Vagina (tissue), 2 donors: ENCODE data around the gene LYPD1.

ENCODE experiments used
- POLR2A ChIP-seq, 2 donors: fragments of 450-650 bp; IDR thresholded peaks; one replicate each; pipeline ENCODE4 v1.6.1; 2017; ENCODE audit warnings: antibody characterized with exemption in 2 of 2, mild to moderate bottlenecking in 2 of 2, moderate library complexity in 2 of 2
- POLR2AphosphoS5 ChIP-seq, 2 donors: sonication (generic); formaldehyde crosslinking; IDR thresholded peaks; one replicate each; pipeline ENCODE4 v1.9.0; 2017; ENCODE audit warnings: antibody characterized with exemption in 2 of 2, mild to moderate bottlenecking in 2 of 2, low read depth in 1 of 2; ENCODE audit not compliant: insufficient read depth in 1 of 2
- TF ChIP-seq, protein P1 (sequence below), 3 experiments: fragments of 450-650 bp in 2 of 3; fragments of 200-600 bp in 1 of 3; sonication (generic) in 1 of 3; IDR thresholded peaks; one replicate each; pipeline ENCODE4 v1.5.1; 2017 to 2019; ENCODE audit warnings: antibody characterized with exemption in 3 of 3, mild to moderate bottlenecking in 2 of 3, moderate library complexity in 2 of 3

GRCh38 chr2:132719480-132719879 is 49.5 kb upstream of the LYPD1 start:
- TF ChIP-seq, protein P1, sequence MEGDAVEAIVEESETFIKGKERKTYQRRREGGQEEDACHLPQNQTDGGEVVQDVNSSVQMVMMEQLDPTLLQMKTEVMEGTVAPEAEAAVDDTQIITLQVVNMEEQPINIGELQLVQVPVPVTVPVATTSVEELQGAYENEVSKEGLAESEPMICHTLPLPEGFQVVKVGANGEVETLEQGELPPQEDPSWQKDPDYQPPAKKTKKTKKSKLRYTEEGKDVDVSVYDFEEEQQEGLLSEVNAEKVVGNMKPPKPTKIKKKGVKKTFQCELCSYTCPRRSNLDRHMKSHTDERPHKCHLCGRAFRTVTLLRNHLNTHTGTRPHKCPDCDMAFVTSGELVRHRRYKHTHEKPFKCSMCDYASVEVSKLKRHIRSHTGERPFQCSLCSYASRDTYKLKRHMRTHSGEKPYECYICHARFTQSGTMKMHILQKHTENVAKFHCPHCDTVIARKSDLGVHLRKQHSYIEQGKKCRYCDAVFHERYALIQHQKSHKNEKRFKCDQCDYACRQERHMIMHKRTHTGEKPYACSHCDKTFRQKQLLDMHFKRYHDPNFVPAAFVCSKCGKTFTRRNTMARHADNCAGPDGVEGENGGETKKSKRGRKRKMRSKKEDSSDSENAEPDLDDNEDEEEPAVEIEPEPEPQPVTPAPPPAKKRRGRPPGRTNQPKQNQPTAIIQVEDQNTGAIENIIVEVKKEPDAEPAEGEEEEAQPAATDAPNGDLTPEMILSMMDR (IDR thresholded peaks at IDR 0.05) = no peak
- TF ChIP-seq POLR2AphosphoS5 (IDR thresholded peaks at IDR 0.05; ENCODE audit: insufficient read depth in 1 of 2, low read depth in 1 of 2) = no peak
- TF ChIP-seq POLR2A (IDR thresholded peaks at IDR 0.05) = no peak
